ENCODE data around the gene KCTD3.

- TF ChIP-seq FOS (IDR thresholded peaks at IDR 0.05; ENCODE audit: borderline replicate concordance, extremely low read depth, insufficient read length) (no peak), CBX5 (IDR thresholded peaks at IDR 0.05; ENCODE audit: low read depth) (no peak), CTCF (IDR thresholded peaks at IDR 0.05 in 2 of 3, conservative IDR thresholded peaks at IDR 0.05 in 1 of 3; ENCODE audit: control insufficient read depth in 2 of 3, extremely low read depth in 1 of 3, insufficient read depth in 1 of 3, low read depth in 3 of 3, low read length in 3 of 3) (no peak), RBBP5 (conservative IDR thresholded peaks at IDR 0.05) (no peak), PRDM15 (CRISPR knock-in tag; IDR thresholded peaks at IDR 0.05) (no peak), MAX (IDR thresholded peaks at IDR 0.05; ENCODE audit: low read depth, low read length) (no peak), BRCA1 (IDR thresholded peaks at IDR 0.05; ENCODE audit: low read depth, low read length) (no peak), ZZZ3 (IDR thresholded peaks at IDR 0.05; ENCODE audit: control insufficient read depth, insufficient read length, low read depth) (no peak), SP1 (IDR thresholded peaks at IDR 0.05; ENCODE audit: low read depth, low read length) (no peak), FOXM1 (IDR thresholded peaks at IDR 0.05; ENCODE audit: low read depth, low read length) (no peak), REST (IDR thresholded peaks at IDR 0.05; ENCODE audit: low read depth, low read length) (no peak), POLR2AphosphoS5 (IDR thresholded peaks at IDR 0.05; ENCODE audit: low read length) (no peak), ZNF274 (IDR thresholded peaks at IDR 0.05; ENCODE audit: insufficient read depth, insufficient read length) (no peak)
Observed at GRCh38 chr1:215557992-215558626, 9.0 kb upstream of the KCTD3 start.
